Osteoblast (primary cell): ENCODE measurements around the gene PRMT2. TPM values are rescaled to one million over a fixed set of nuclear protein-coding genes. Genes with fewer than 3 reads are reported as not detected.

ENCODE experiments used
- DNase-seq: peaks from one replicate; pipeline ENCODE4 v3.0.0; 2011; ENCODE audit warnings: low spot score, mixed read lengths; ENCODE audit not compliant: insufficient read length; ENCODE audit errors: missing footprints
- H2AFZ ChIP-seq: 2 replicates; pipeline ENCODE4 v1.6.0; 2011; ENCODE audit warnings: mild to moderate bottlenecking, low read length
- H3K27ac ChIP-seq: 2 replicates; pipeline ENCODE4 v1.5.1; 2011; ENCODE audit warnings: mild to moderate bottlenecking, low read depth, low read length, moderate library complexity
- H3K27me3 ChIP-seq: 2 replicates; pipeline ENCODE4 v1.6.0; 2012; ENCODE audit warnings: mild to moderate bottlenecking, control low read depth, inconsistent platforms, low read length, moderate library complexity; ENCODE audit not compliant: insufficient read depth
- H3K36me3 ChIP-seq: 2 replicates; pipeline ENCODE4 v1.5.1; 2011; ENCODE audit warnings: mild to moderate bottlenecking, low read length, control low read depth, moderate library complexity; ENCODE audit not compliant: insufficient read depth
- H3K4me1 ChIP-seq: 2 replicates; pipeline ENCODE4 v1.5.1; 2011; ENCODE audit warnings: mild to moderate bottlenecking, low read length, control low read depth, moderate library complexity; ENCODE audit not compliant: insufficient read depth
- H3K4me2 ChIP-seq: 2 replicates; pipeline ENCODE4 v1.6.0; 2011; ENCODE audit warnings: mild to moderate bottlenecking, low read length; ENCODE audit not compliant: insufficient read depth
- H3K4me3 ChIP-seq: fragments of 200-600 bp; sonication (generic); 3 replicates; pipeline ENCODE4 v1.5.1; 2012; ENCODE audit warnings: mild to moderate bottlenecking, low read length, inconsistent platforms; ENCODE audit not compliant: insufficient read depth
- H3K79me2 ChIP-seq: 2 replicates; pipeline ENCODE4 v1.6.0; 2012; ENCODE audit warnings: mild to moderate bottlenecking, low read length, control low read depth, inconsistent platforms; ENCODE audit not compliant: insufficient read depth
- H3K9me3 ChIP-seq: 2 replicates; pipeline ENCODE4 v1.5.1; 2011; ENCODE audit warnings: low read depth, low read length, control low read depth
- H4K20me1 ChIP-seq: 2 replicates; pipeline ENCODE4 v1.6.0; 2012; ENCODE audit warnings: mild to moderate bottlenecking, low read length, control low read depth; ENCODE audit not compliant: insufficient read depth
- total RNA-seq: library from RNA; depleted of rRNA; stranded (reverse); fragments of >200 nt; gene quantifications from 2 replicates; pipeline ENCODE4 v1.2.3, GENCODE V29; 2012
- TF ChIP-seq, protein P1 (sequence below): IDR thresholded peaks from 2 replicates; pipeline ENCODE4 v1.5.1; 2011; ENCODE audit warnings: mild to moderate bottlenecking, low read depth, low read length, moderate library complexity; ENCODE audit errors: extremely low read depth

The PRMT2 gene
- total RNA-seq, 1 donor: 134 TPM

DNA sequence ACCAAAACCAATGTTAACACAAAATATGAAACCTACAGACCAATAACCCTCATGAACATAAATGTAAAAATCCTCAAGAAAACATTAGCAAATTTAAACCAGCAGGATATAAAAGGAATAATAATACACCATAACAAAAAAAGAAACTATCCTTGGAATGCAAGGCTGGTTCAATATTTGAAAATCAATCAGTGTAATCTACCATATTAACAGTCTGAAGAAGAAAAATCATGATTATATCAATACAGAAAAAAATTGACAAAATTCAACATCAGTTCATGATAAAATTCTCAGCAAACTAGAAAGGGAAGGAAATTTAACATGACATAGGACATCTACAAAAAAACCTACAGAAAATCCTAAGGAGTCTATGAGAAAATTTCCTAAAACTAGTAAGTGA, 19.8 kb downstream of the PRMT2 start:
- Histone ChIP-seq H3K9me3 (no peaks in the 10 kb centered on the region), H4K20me1 (peaks cover 18% of the 10 kb centered on the region), H2AFZ (no peak overlapping the region), H3K4me3 (no peak overlapping the region), H3K27ac (no peak overlapping the region), H3K79me2 (peaks cover 21% of the 10 kb centered on the region), H3K4me2 (no peak overlapping the region), H3K36me3 (peaks cover 54% of the 10 kb centered on the region), H3K27me3 (no peaks in the 10 kb centered on the region), H3K4me1 (no peaks in the 10 kb centered on the region)
- DNase-seq: no peak
- TF ChIP-seq, protein P1, sequence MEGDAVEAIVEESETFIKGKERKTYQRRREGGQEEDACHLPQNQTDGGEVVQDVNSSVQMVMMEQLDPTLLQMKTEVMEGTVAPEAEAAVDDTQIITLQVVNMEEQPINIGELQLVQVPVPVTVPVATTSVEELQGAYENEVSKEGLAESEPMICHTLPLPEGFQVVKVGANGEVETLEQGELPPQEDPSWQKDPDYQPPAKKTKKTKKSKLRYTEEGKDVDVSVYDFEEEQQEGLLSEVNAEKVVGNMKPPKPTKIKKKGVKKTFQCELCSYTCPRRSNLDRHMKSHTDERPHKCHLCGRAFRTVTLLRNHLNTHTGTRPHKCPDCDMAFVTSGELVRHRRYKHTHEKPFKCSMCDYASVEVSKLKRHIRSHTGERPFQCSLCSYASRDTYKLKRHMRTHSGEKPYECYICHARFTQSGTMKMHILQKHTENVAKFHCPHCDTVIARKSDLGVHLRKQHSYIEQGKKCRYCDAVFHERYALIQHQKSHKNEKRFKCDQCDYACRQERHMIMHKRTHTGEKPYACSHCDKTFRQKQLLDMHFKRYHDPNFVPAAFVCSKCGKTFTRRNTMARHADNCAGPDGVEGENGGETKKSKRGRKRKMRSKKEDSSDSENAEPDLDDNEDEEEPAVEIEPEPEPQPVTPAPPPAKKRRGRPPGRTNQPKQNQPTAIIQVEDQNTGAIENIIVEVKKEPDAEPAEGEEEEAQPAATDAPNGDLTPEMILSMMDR: no peak

DNA sequence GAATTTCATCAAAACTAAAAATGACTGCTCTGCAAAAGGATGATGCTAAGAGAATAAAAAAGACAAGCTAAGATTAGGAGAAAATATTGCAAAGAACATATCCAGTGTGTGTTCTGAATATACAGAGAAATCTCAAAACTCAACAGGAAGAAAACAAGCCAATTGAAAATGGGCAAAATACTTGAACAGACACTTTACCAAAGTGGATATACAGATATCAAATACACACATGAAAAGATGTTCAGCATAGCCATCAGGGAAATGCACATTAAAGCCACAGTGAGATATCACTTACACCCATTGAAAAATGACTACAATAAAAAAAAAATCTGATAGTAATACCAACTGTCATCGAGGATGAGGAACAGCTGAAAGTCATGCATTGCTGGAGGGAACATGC, 21.3 kb downstream of the PRMT2 start:
- H3K36me3 ChIP-seq: peaks cover 42% of the 10 kb centered on the region
- TF ChIP-seq, protein P1: no peak
- H3K4me3 ChIP-seq: no peak overlapping the region
- H3K9me3 ChIP-seq: no peaks in the 10 kb centered on the region
- H3K79me2 ChIP-seq: peaks cover 5% of the 10 kb centered on the region
- no peak overlapping the region for H2AFZ ChIP-seq
- no peak overlapping the region for H3K4me2 ChIP-seq
- no peak overlapping the region for H3K27ac ChIP-seq
- no peak for DNase-seq
- H3K4me1 ChIP-seq: peaks cover 3% of the 10 kb centered on the region
- H3K27me3 ChIP-seq: no peaks in the 10 kb centered on the region
- peaks cover 5% of the 10 kb centered on the region for H4K20me1 ChIP-seq

DNA sequence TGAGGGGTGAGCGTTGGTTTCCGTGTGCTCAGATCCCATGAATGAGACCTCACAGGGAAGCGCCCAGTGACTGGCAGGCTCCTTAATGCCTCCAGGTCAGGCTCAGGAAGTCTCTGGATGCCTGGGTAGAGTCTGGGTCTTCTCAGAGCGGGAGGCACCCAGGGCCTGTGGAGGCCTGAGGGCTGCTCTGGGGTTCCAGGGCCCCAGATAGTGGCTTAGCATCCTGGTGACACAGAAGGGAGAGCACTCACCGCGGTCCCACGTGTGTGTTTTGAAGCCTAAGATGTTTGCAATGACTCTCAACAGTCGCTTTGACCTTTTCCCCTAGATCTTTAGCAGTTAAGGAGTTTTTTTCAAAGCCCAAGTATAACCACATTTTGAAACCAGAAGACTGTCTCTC, 25.0 kb downstream of the PRMT2 start:
- Histone ChIP-seq H3K4me2 (no peak overlapping the region), H3K27me3 (no peaks in the 10 kb centered on the region), H3K9me3 (no peaks in the 10 kb centered on the region), H3K27ac (no peak overlapping the region), H3K36me3 (peaks cover 12% of the 10 kb centered on the region), H2AFZ (no peak overlapping the region), H3K4me1 (peaks cover 3% of the 10 kb centered on the region), H4K20me1 (peaks cover 6% of the 10 kb centered on the region), H3K4me3 (no peak overlapping the region), H3K79me2 (no peaks in the 10 kb centered on the region)
- TF ChIP-seq, protein P1: no peak
- DNase-seq: peak; percentile 60

DNA sequence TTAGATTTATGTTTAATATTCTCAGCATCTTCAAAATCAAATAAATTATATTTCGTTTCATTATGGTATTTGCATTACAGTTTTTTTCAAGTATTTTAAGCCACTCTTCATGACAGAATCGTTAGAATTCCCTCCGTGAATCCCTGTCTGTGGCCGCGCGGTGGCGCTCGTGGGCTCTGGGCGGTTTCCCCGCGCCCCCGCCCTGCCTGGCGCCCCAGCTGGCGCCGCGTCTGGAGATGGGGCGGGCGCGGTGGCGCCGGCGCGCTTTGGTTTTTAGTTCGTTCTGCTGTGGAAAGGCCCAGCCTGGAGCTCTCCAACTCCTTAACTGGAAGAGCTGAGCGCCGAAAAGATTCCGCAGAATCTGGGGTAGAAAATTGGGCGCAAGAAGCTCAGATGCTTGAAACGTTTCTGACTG, 25.7 kb downstream of the PRMT2 start:
- Histone ChIP-seq H3K36me3 (peaks cover 12% of the 10 kb centered on the region), H3K9me3 (no peaks in the 10 kb centered on the region), H3K4me2 (peak overlapping the region; percentile 75), H3K27me3 (no peaks in the 10 kb centered on the region), H4K20me1 (peaks cover 6% of the 10 kb centered on the region), H3K79me2 (no peaks in the 10 kb centered on the region), H3K4me1 (peaks cover 3% of the 10 kb centered on the region), H2AFZ (no peak overlapping the region), H3K27ac (no peak overlapping the region), H3K4me3 (peak overlapping the region; percentile 54)
- TF ChIP-seq, protein P1: peak; percentile 87
- peak; percentile 99 for DNase-seq
